D341Med (cell line): ENCODE measurements around the gene ASIC5.

Experiments used
- DNase-seq: peaks from one replicate; pipeline ENCODE4 v3.0.0; 2012; ENCODE audit warnings: low spot score

Gene ASIC5

GRCh38 chr4:155879767-155880166 is 13.7 kb upstream of the ASIC5 start:
- DNase-seq = no peak

- DNase-seq = no peak
Measured at GRCh38 chr4:155878611-155879010, 12.5 kb upstream of the ASIC5 start.

GRCh38 chr4:155877971-155878370 is 11.9 kb upstream of the ASIC5 start:
- DNase-seq = no peak

GRCh38 chr4:155875878-155876277 is 9.8 kb upstream of the ASIC5 start:
- no peak for DNase-seq

GRCh38 chr4:155855897-155856296 is 10.2 kb downstream of the ASIC5 start:
- no peak for DNase-seq

- no peak for DNase-seq
Measured at GRCh38 chr4:155854582-155855226, 11.4 kb downstream of the ASIC5 start.

- no peak for DNase-seq
Measured at GRCh38 chr4:155853189-155853588, 12.9 kb downstream of the ASIC5 start.

GRCh38 chr4:155849042-155849441 is 17.0 kb downstream of the ASIC5 start:
- DNase-seq = no peak

- DNase-seq = no peak
Measured at GRCh38 chr4:155846929-155847328, 19.1 kb downstream of the ASIC5 start.

GRCh38 chr4:155842080-155842479 is 24.0 kb downstream of the ASIC5 start:
- DNase-seq = no peak

GRCh38 chr4:155837203-155837796 is 28.8 kb downstream of the ASIC5 start:
- no peak for DNase-seq

GRCh38 chr4:155832664-155833063 is 33.4 kb downstream of the ASIC5 start:
- DNase-seq = no peak

GRCh38 chr4:155828628-155829027 is 37.4 kb downstream of the ASIC5 start:
- no peak for DNase-seq

- no peak for DNase-seq
Measured at GRCh38 chr4:155822572-155822971, 43.5 kb downstream of the ASIC5 start.

- DNase-seq = no peak
Measured at GRCh38 chr4:155820887-155821518, 45.1 kb downstream of the ASIC5 start.

GRCh38 chr4:155819066-155819465 is 47.0 kb downstream of the ASIC5 start:
- DNase-seq = no peak

- DNase-seq = no peak
Measured at GRCh38 chr4:155818639-155819038, 47.4 kb downstream of the ASIC5 start.

GRCh38 chr4:155811083-155811482 is 55.0 kb downstream of the ASIC5 start:
- no peak for DNase-seq

- peak; percentile 47 for DNase-seq
Measured at GRCh38 chr4:155809835-155810234, 56.2 kb downstream of the ASIC5 start.

GRCh38 chr4:155807021-155807420 is 59.1 kb downstream of the ASIC5 start:
- no peak for DNase-seq

- DNase-seq = no peak
Measured at GRCh38 chr4:155805016-155805415, 61.1 kb downstream of the ASIC5 start.

- no peak for DNase-seq
Measured at GRCh38 chr4:155802190-155802959, 63.7 kb downstream of the ASIC5 start.
